Mucosa of gallbladder (tissue), 1 donor: ENCODE data around the gene VEGFD. TPM values are rescaled to one million over a fixed set of nuclear protein-coding genes. Genes with fewer than 3 reads are reported as not detected.

Experiments
- DNase-seq: peaks from one replicate; pipeline ENCODE4 v3.0.0-alpha.2; 2020; ENCODE audit warnings: low spot score
- total RNA-seq: library from RNA; stranded (reverse); gene quantifications from one replicate; pipeline ENCODE4 v1.2.1, GENCODE V29; 2021
- donor health status: DM: no; HTN: no; CAD: no.

The VEGFD gene
- total RNA-seq, 1 donor from 2014 or later: 3.2 TPM

DNA sequence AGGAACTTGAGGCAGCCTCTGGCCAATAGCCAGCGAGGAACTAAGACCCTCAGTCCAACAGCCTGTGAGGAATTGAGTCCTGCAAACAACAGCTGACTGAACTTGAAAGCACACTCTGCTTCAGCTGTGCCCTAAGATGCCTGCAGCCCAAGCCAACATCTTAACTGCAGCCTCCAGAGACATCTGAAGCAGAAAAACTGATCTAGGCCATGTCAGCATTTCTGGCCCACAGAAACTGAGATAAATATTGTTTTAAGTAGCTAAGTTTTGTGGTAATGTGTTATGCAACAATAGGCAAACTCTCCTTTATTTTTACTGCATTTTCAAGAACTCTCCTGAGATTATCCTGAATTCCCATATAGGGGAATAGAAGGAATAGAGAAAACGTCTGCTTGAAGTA lies 24.5 kb downstream of the VEGFD start:
- no peak for DNase-seq

DNA sequence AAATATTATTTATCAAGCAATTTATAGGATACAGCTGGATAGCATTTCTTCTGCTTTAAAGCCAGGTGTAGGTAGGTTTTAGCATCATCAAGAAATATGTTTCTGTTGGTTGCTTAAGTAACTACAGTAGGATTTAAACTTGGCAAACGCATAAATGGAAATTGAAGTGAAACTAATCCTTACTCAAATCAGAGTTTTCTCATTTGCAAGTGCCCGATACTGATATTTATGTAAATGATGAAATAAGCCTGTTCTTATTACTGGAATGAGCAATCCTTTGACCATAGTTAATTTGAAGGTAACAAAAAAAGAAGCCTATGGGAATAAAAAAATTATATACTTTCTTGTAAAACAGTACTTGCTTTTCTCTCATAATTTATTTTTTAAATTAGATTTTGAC lies 25.7 kb downstream of the VEGFD start:
- no peak for DNase-seq

DNA sequence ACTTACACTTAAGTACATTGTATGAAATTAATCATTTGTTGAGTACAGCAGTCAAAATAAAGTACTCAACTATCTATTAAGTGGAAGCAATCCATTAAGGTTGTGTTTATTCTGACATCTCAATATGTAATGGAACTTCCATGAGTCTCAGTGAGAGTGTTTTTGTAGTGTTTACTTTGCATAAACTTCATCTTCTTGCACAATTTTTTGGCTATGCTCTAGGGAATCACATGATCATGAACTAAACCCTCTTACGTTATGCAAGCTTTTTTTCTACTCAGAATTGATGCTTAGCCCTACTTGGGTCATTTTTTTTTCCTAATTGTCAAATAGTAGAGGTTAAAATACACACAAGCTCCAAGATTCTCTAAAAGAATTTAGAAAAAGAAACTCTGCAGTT lies 27.8 kb downstream of the VEGFD start:
- no peak for DNase-seq

DNA sequence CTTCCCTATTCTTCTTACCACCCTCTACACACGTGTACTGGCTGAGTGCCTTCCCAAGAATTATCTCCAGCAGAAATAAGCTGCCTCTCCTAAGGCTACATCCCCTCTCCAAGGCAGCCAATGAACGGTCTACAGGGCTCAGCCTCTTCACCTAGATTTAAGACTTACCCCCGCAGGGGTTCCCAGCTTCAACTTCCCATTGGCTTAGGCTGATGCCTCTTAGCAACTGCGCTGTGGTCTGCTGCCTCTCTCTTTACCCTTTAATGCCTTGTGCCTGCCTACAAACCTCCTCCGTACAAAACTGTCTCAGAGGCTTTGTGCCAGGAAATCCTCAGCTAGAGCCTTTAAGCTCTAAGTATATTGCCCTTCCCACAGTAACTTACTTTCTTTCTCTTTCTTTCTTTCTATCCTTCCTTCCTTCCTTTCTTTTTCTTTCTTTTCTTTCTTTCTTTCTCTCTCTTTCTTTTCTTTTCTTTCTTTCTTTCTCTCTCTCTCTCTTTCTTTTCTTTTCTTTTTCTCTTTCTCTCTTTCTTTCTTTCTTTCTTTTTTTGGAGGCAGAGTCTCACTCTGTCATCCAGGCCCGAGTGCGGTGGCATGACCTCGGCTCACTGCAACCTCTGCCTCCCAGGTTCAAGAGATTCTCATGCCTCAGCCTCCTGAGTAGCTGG lies 33.8 kb downstream of the VEGFD start:
- no peak for DNase-seq

DNA sequence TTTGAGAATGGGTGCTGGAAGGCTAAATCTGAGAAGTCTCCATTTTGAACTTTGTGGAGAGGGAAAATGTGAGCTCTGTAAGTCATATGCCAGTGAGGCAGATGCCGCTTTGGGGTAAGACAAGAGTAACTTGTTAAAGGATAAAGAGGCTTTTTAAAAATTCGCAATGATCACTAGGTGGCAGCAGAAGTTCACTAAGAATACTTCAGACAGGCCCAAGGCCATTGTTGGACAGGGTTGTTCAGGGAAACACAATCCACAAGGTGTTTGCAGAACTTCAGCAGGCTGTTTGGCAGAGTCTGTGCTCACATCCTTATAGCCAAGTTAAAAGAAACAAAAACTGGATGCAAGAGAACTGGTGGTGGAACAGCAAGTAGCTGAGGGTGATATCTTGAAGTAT lies 35.2 kb downstream of the VEGFD start:
- DNase-seq: peak; percentile 27

DNA sequence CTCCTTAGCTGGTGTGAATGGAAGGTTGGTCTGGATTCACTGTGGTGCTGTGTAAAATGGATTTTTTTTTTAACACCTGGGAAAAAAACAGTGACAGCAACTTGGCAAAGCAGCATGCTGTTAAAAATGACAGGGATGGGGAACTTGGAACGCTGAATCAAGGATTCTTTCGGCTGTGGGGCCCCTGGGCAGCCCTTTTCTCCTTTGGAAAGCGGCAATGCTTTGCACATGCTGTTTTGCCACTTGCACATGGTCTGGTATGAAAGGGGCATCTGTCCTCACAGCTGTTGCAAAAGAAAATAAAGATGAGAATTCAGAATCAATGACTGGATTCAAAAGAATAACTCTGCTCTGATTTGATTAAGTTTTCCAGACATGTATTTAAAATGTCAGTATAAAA lies 38.2 kb downstream of the VEGFD start:
- DNase-seq: no peak

DNA sequence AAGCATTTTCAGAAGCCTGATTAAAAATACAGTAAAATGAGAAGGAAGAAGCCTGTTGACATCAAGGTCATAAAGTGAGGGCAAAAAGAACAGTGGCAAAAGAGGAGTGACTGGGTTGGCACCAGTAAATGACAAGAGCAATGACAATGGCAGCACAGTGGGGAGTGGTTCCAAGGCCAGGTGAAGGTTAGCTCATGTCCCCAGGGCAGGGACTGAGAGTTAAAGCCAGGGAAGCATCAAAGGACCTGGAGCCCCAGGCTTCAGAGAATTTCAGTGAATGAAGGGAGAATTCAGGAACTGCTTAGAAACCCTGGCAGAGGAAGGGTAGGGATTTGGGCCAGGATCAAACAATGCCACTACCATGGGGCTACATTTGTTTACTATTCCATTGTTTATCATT lies 40.1 kb downstream of the VEGFD start:
- DNase-seq: no peak

DNA sequence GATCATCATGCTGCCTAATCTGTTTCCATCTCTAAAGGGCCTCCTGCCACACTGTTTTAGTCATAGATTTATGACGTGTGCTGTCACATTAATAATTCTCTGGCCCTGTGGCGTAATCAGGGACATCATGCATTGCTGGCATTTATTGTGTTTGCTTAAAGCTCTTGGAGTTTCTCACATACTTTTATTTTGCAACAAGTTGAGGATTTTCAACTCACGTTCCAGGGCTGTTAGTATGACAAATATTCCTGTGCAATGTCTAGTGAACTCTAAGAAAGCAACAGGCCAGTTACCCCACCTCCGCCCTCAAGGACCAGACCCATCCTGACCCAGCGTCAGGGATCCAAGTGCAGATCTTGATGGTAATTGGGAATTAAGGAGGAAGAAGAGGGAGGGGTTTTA lies 41.1 kb downstream of the VEGFD start:
- DNase-seq: no peak

DNA sequence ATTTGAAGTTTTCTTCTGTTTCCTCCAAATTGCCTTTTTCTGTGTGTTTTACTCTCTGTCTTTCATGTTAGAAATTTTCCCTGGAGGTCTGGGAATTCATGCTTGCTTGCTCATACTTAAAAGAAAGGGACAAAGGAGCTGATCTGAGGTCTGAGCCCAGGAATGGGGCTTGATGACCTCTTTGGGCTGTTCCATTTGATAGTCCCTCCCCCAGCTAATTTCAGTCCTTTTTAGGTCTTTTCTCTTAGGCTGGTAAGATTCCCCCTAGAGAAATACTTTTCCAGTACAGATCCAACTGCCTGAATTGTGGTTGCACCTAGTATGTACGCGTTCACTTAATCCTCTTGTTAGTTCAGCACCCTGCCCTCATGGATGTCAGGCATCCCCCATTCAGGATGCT lies 43.3 kb downstream of the VEGFD start:
- no peak for DNase-seq

DNA sequence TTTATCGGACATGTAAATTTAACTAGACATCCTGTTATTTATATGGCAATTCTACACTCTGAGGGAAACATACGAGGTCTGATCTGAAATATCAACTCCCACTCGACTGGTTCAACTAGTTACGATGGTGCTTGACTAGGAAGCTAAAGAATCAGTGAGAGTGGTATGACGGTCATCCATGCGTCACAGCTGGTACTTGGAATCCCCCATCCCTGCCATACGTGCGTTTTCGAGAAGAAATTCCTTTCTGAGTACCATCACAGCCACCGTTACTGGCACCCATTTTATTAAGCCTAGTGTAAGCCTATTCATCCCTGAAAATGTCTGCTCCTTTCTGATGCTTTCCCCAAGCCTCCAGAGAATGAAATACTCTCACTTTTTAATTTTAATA lies 48.2 kb downstream of the VEGFD start:
- no peak for DNase-seq

DNA sequence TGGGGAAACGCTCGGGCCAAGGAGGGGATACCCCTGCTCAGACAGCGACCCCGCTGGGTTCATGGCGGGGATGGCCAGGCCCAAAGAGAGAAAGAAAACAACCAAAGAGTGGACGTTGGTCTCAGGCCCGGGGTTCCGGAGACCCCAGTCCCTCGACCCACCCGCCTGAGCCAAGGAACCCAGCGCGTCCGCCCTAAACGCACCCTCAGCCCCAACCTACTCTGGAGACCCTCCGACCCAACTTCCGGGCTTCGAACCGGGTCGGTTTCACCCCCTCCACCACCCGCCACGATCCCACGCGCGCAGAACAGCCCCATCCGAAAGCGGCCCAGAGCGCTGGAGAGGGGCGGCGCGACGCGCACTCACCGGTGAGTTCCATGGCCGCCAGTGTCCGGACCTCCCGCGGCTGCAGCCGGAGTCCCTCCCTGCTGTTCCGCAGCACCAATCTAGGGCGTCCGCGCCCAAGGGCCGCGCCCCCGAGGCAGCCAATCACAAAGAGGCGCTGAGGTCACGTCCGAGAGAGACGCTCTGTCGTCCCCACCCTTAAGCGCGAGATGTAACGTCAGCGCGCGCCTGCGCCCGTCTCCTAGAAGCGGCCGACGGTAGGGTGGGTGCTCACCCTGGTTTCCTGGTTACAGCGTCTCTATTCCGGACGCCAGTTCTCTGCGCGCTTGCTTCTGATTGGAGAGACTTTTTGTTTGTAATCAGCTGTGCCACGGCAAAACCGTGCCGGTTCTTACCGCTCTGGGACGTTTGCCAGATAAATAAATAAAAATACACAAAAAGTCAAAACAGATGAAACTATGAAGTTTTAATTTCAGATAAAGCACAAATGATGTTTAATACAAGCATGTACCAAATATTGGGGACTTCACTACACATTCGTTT lies 48.8 kb downstream of the VEGFD start, which contains the start of gene PIGA:
Gene PIGA, minus strand, starts transcription at position 389 of the 888 bp plus-strand sequence. CDS start 3,593 bp downstream, outside the sequence.
- peak; percentile 95 for DNase-seq

DNA sequence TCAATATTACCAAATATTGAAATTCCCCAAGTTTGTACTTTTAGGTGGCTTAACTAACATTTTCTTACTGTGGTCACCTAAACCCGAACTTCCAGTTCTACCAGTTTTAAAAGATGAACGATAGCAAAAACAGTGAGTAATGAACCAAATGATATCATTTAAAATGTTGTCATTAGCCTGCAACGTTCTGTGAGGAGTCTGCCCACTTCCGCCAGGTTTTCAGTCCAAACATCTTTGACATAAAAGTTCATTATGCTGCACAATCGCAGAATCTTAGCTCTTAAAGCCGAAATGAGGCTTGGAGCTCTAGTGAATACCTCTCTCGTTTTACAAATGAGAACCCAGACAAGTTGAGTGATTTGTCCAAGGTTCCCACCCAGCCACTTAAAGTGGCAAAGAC lies 49.7 kb downstream of the VEGFD start:
- no peak for DNase-seq

DNA sequence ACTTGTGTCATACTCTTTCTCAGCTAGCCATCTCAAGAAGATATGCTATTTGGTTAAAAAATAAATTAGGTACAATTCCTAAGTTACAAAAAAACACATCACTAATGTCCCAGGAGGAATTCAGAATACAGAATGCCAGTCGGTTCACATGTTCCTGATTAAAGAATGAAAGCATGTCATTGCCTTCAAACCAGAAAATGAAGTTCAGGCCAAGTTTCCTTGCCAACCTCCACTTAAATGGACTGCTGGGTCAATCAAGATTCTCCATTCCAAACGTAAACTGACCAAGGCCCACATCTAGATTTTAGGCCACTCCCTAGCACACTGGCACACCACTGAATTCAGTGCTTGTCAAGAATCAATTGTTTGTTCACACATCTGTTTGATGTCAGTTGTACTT lies 55.4 kb downstream of the VEGFD start:
- DNase-seq: no peak

DNA sequence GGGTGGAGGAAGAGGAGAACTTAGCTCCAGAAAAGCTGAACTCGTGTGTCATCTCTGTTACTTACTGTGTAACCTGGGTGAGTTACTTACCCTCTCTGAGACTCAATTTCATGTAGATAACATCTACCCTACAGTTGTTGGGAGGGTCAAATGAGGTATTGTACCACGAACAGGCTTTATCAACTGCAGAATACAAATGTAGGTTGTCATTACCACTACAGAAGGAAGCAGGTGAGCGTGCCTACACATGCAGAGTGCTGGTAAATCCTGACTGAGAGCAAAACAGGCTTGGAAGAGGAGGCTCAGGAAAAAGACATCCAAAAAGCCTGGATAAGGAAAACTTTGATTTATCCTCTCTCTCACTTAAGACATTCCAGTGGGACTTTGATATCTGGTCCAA lies 56.1 kb downstream of the VEGFD start:
- no peak for DNase-seq

DNA sequence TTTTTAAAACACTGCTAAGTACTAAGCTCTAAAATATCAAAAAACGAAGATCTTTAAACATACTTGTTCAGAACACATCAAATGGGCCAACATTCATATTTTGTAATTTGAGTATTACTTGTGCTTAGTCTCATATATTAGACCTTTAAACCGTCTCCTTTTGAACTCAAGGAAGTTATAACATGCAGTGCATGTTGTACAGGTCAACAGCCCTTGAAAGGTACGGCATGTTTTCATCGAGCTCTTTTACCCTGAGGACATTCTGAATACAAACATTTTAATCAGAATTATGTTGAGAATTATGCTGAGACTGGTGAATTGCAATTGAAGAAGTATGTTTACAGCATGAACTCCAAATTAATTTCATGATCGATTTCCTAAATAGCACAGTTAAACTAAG lies 61.7 kb downstream of the VEGFD start:
- DNase-seq: no peak

DNA sequence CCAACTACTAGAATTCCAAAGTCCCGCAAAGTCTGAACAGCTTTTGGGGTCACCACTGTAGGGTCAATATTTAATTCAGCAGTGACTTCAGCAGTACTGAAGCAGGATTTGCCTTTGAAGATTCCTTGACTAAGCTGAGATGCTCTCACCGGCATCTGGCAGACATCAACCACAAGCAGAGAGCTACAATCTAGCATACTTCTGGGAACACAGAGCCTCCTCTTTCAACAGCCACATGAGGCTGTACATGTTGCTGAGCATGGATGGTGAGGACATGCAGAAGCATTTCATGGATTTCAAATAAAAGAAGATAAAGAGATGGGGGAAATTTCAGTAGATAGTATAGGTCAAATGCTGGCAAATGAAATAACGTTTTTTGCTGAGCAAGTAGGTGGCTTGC lies 62.1 kb downstream of the VEGFD start:
- DNase-seq: no peak

DNA sequence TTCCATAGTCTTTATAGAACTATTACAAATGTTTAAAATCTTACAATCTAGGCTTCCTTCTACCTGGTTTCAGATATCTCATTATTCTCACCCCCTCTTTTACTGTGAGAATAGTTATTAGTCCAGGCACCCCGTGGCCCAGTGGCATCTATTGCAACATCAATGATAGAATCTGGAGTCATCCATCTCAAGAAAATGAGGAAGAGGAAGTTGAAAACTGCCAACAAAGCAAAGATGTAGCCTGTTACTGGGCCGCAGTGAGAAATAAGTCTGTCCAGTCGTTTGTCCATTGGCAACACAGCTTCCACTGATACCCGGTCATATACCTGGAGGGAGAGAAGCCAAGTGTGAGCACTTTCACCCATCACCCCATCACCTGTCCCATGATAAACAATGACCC lies 62.8 kb downstream of the VEGFD start:
- DNase-seq: no peak

DNA sequence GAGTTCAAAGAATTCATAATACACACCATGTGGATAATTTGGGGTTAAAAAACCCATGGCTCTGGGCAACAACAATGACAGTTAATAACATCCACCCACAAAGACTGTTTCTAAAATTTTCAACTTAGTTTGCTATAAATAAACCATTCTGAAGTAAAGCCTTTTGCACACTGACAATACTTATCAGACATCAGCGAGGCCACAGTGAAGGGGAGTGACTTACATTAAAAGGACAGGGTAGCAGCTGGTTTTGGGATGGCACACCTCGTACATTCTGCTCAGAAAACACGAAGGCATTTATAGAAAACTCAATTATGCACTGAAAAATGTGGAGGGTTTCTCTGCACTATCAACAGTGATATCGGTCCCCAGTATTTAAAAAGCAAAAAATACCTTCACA lies 63.9 kb downstream of the VEGFD start:
- no peak for DNase-seq

DNA sequence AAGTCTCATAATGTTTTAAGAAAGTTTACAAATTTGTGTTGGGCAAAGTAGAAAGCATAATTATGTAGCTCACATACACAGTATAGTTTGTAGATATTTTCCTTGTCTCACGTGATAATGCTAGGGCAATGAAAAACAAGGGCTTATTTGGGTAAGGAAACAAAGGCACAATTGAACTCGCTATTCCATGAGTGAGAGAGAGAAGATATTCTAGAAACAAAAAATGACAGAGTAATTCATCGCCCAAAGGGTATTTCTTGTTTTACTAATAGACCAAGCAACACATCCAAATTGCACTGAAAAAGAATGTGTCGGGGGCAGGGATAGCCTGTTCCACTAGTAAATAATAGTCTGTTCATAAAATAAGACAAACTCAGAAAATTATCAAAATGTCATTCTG lies 65.1 kb downstream of the VEGFD start:
- DNase-seq: no peak

DNA sequence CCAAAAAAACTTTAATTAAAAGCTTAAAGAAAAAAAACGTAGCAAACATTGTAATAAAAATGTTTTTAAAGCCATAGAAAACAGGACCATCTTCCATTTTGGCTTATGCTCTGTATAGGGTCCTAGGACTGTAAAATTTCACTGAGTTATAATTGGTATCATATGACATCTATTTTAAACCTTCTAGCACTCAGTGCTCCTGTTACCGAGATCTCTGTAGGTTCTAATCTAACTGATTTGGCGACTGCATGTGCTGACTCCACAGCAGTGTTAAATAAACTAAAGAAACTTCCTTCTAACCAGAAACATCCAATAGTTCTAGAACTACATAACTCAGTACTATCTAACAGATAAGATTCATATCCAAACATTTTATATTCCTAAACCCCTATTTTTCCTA lies 68.7 kb downstream of the VEGFD start, which contains the start of gene ASB11:
Gene ASB11, minus strand, starts transcription at position 132 of the 400 bp plus-strand sequence. Its CDS starts 35 bp downstream, at position 97.
- no peak for DNase-seq

DNA sequence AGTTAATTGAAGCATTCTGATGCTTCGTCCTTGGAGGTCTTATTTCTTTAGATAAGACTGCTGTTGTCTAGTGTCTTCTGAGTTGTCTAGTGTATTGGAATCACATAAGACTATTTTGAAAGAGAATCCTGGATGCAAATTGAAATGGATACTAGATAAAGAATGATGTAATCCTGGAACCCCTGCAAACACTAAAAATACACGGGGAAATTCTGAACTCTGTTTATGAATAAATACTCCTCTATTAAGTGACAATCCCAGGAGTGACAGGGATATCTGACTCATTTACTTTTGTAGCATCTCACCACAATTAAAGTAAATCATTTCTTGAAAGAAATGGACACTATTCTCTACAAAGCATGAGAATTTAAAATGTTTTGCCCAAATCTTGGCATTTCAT lies 69.7 kb downstream of the VEGFD start:
- DNase-seq: no peak

DNA sequence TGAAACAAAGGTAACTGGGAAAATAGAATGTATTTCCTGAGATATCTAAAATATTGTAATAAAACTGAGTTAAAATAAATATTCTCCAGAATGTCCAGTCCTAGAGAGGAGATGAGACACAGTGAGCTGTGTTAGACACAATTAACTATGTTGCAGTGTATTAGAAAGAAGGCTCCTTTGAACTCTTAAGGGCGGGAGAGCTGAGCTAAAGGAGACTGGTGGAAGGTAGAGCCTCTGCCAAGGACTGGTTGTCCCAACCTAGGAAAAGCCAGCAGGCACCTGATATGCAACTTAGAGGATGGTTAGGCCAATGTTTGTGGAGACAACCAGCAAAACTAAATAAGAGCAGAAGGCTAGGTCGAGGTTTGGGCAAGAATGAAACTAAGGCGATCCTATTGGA lies 73.1 kb downstream of the VEGFD start:
- DNase-seq: no peak

DNA sequence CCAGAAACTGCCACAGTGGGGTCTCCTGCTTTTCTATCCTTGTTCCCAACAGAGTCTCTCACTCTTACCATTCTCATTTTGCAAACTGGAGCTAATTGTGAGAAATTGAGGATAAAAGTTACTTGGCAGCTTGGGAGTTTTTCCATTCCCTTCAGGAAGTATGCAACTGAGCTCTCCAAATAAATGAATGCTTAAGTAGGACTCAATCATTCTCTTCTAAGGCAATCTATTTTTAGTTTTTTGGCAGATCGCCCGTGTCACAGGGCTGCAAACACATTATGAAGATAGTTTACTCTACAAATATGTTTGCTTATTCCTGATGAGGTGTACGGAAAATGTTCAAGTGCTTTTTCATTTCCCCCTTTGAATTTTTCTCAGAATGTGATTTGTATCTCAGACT lies 74.1 kb downstream of the VEGFD start:
- peak; percentile 54 for DNase-seq
